ENCODE measurements around the gene KCNAB3.

Gene KCNAB3

GRCh38 chr17:7940034-7940433 is 10.4 kb upstream of the KCNAB3 start:
- DNase-seq: no peak

- DNase-seq: no peak
These were observed 6.2 kb upstream of the KCNAB3 start for GRCh38 chr17:7935859-7936258.

- no peak for DNase-seq
These were observed 3.3 kb upstream of the KCNAB3 start for GRCh38 chr17:7932949-7933348.

- no peak for DNase-seq
These were observed 2.8 kb upstream of the KCNAB3 start for GRCh38 chr17:7932483-7932891.

GRCh38 chr17:7931709-7932482 is 2.2 kb upstream of the KCNAB3 start, which contains the start of the genes CNTROB and TRAPPC1:
Gene CNTROB, plus strand, starts transcription at chr17:7932206. Its CDS starts 874 bp downstream, at chr17:7933080.
Gene TRAPPC1, minus strand, starts transcription at chr17:7931946. Its CDS starts 117 bp downstream, at chr17:7931829.
- peak; percentile 85 for DNase-seq

- no peak for DNase-seq
These were observed 1.4 kb upstream of the KCNAB3 start for GRCh38 chr17:7930841-7931631.

GRCh38 chr17:7927596-7927995 is 2.1 kb downstream of the KCNAB3 start:
- no peak for DNase-seq

GRCh38 chr17:7922845-7923628 is 6.6 kb downstream of the KCNAB3 start:
- peak; percentile 45 for DNase-seq

- DNase-seq: no peak
These were observed 7.3 kb downstream of the KCNAB3 start for GRCh38 chr17:7922269-7922844.

- no peak for DNase-seq
These were observed 12.8 kb downstream of the KCNAB3 start for GRCh38 chr17:7916808-7917207.

GRCh38 chr17:7916385-7916682 is 13.3 kb downstream of the KCNAB3 start:
- DNase-seq: no peak

GRCh38 chr17:7915611-7916384 is 13.9 kb downstream of the KCNAB3 start, which contains the start of gene RNF227:
Gene RNF227, minus strand, starts transcription at chr17:7916289. Its CDS starts 94 bp downstream, at chr17:7916195.
- DNase-seq: peak; percentile 83

GRCh38 chr17:7915179-7915610 is 14.5 kb downstream of the KCNAB3 start:
- DNase-seq: no peak

- DNase-seq: peak; percentile 9
These were observed 16.6 kb downstream of the KCNAB3 start for GRCh38 chr17:7912927-7913524.

GRCh38 chr17:7911116-7911515 is 18.5 kb downstream of the KCNAB3 start:
- no peak for DNase-seq

- DNase-seq: no peak
These were observed 18.9 kb downstream of the KCNAB3 start for GRCh38 chr17:7910711-7911110.

GRCh38 chr17:7910281-7910680 is 19.4 kb downstream of the KCNAB3 start:
- DNase-seq: no peak

- no peak for DNase-seq
These were observed 20.6 kb downstream of the KCNAB3 start for GRCh38 chr17:7909089-7909488.

GRCh38 chr17:7903154-7904103 is 26.2 kb downstream of the KCNAB3 start:
- no peak for DNase-seq

- no peak for DNase-seq
These were observed 31.9 kb downstream of the KCNAB3 start for GRCh38 chr17:7897773-7898172.

Data from NCI-H2029 (cell line).